Fibroblast of gingiva (primary cell): ENCODE results near the gene FBXO31.
"Not testable (repeated sequence)": the region's sequence is repeated elsewhere in the genome, so short reads cannot be mapped to it uniquely, and the experiment has no call there.

ENCODE experiments used
- DNase-seq: peaks from one replicate; pipeline ENCODE4 v3.0.0-alpha.2; 2011; ENCODE audit warnings: low read depth

The FBXO31 gene

GRCh38 chr16:87362828-87363559 lies 20.6 kb downstream of the FBXO31 start:
- not testable (repeated sequence) for DNase-seq

DNA sequence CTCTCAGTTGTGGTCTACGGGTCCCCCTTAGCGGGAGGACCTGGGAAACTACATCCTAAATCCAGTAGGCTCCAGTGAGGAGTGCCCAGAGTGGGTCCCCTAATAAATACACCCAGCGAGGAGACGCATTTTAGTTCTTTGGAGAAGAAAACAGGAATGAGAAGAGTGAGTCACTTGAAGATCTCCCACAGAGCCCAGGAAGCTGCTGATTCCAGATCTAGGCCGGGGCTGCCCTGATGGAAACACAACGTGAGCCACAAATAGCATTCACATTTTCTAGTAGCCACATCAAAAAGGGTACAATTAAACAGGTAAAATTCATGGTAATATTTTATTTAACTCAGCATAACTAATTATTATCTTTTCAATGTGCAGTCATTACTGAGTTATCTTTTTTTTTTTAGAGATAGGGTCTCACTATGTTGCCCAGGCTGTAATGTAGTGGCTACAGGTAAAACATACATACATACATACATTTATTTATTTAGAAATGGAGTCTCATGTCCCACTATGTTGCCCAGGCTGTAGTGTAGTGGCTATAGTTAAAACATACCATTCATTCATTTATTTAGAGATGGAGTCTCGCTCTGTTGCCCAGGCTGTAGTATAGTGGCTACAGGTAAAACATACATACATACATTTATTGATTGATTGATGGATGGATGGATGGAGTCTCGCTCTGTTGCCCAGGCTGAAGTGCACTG lies 21.5 kb downstream of the FBXO31 start:
- no peak for DNase-seq

GRCh38 chr16:87360862-87361610 lies 22.5 kb downstream of the FBXO31 start:
- DNase-seq: no peak

DNA sequence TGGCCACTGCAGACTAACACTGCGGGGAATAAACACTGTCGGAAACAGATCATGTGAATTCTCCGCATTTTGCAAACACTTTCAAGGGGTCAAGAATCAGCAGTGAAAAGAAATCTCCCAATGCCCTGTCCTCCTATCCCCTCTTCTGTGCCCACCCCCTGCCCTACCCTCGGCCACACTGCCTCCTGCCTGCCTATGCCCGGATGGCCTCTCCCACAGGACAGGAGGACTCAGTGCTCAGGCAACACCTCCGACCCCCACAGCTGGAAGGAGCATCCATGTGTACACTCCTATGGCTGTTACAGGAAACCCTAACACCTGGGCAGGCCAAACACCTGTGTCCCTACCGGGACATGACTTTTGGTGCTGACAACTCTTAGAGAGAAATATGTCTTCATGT lies 24.5 kb downstream of the FBXO31 start:
- no peak for DNase-seq

DNA sequence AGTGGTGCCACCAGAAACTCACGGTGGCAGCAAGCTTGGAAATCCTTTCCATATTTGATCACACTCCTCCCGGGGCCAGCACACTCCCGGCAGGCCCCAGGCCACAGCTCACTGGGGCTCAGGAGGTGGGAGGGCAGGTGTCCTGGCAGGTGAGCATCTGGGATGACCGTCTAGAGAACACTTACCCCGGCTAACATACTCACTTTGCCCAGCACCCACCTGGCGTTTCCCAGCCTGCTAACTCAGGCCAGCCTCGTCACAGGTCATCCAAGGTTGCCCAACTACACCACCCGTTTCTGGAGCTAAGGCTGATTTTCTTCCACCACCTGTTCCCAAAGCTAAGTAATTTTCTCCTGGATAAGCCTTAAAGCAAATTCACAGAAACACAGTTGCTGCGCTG lies 24.9 kb downstream of the FBXO31 start:
- DNase-seq: no peak

GRCh38 chr16:87358250-87358649 lies 25.3 kb downstream of the FBXO31 start:
- DNase-seq: no peak

GRCh38 chr16:87356491-87356853 lies 27.1 kb downstream of the FBXO31 start:
- DNase-seq: no peak

DNA sequence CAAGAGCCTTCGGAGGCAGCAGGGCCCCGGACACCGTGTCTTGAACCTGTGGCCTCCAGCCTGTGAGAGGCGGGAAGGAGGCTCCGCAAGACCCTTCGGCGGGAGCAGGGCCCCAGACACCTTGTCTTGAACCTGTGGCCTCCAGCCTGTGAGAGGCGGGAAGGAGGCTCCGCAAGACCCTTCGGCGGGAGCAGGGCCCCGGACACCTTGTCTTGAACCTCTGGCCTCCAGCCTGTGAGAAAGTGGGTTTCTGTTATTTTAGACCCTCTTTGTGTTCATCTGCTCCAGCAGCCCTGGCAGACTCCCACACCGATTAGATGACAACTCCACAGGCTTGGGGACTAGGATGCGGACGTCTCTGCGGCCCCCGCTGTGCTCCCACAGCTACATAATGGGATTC lies 30.0 kb downstream of the FBXO31 start:
- DNase-seq: no peak

- no peak for DNase-seq
These were observed 30.8 kb downstream of the FBXO31 start for GRCh38 chr16:87352818-87353217.

DNA sequence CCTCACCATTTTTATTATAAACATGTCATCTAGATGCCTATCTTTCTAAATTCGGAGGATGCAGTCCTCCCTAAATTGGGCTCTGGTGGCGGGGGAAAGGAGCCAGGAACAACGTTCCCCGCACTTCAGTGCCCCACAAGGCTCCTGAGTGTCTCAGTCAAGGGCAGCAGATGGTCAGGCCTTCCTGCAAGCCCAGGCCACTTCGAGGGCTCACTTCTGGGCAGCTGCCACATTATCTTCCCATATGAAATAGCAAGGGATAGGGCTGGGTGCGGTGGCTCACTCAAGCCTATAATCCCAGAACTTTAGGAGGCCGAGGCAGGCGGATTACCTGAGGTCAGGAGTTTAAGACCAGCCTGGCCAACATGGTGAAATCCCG lies 32.3 kb downstream of the FBXO31 start:
- DNase-seq: no peak

- DNase-seq: peak; percentile 42
These were observed 32.8 kb downstream of the FBXO31 start for GRCh38 chr16:87350681-87351319.

DNA sequence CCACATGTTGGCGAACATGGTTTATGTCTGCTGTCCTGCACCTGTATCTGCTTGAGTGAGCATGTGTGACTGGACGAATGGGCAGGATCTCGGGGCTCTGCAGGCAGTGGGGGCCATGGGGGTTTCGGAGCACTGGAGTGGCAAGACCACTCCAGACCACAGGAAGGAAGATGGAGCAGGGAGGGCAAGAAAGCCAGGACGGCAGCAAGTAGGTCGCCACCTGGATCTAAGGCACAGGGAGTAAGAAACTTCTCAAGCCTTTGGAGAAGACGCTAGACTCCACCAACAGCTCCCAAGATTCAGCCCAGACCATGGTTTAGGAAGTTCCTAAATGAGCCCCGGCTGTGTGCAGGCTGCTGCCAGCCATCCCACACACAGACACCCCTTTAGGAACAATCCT lies 33.5 kb downstream of the FBXO31 start:
- DNase-seq: no peak

GRCh38 chr16:87348616-87349157 lies 34.9 kb downstream of the FBXO31 start:
- DNase-seq: no peak

DNA sequence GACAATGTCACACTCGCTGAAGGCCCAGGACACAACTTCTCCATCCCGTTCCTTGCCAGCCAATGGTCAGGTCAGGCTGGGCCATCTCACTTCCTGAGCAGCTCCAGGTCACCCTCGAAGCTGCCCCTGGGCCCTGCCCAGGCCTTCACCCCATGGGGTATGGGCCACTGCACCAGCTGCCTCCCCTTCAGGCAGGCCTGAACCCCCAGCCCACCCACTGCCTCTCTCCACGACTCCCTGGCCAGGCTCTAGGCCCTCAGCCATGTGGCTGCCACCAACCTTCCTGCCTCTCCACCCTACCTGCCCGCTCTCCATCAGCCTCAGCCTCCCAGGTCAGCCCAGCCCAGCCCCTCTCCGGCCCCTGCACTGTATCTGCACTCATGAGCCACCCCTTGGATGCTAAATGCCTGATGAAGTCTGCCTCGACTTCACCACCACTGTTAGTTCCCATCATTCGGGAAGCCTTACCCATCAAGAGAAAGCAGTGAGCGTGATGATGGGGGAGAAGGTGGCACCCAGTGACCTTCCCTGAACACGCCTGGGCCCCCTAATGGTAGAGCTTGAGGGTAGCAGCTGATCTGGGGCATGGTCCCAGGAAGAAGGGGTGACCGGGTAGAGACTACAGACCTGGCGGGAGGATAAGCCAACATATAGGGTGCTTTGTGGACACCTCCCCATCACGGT lies 35.5 kb downstream of the FBXO31 start:
- no peak for DNase-seq

- DNase-seq: no peak
These were observed 37.0 kb downstream of the FBXO31 start for GRCh38 chr16:87346517-87347060.

DNA sequence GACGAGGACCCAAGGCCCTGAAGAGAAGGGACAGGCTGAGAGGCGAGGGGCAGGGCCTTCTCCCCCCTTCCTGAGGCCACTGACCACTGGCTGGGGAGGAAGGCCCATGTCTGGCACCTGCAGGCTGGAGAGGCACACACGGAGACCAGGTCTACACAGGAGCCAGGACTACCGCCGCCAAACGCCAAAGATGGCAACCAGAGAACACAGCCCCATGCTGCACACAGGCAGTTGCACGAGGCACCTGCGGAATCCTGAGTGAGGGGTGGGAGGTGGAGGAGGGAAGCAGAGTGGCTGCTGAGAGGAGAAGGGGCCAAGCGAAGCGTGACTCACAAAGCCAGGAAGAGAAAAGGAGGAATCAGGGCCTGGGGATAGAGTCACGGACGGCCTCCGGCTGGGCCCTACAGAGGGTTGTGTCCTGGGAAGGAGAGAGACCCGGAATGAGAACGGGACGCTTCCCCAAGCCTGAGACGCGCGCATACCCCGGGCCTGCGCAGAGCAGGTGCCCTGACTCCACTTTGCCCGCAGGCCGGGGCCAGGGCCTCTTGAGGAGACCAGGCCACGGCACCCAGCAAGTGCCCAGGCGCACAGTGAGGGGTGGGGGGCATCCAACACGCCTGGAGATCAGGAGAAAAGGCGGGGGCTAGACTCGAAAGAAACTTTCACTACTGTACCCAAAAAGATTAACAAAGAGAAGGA lies 37.7 kb downstream of the FBXO31 start:
- DNase-seq: no peak

DNA sequence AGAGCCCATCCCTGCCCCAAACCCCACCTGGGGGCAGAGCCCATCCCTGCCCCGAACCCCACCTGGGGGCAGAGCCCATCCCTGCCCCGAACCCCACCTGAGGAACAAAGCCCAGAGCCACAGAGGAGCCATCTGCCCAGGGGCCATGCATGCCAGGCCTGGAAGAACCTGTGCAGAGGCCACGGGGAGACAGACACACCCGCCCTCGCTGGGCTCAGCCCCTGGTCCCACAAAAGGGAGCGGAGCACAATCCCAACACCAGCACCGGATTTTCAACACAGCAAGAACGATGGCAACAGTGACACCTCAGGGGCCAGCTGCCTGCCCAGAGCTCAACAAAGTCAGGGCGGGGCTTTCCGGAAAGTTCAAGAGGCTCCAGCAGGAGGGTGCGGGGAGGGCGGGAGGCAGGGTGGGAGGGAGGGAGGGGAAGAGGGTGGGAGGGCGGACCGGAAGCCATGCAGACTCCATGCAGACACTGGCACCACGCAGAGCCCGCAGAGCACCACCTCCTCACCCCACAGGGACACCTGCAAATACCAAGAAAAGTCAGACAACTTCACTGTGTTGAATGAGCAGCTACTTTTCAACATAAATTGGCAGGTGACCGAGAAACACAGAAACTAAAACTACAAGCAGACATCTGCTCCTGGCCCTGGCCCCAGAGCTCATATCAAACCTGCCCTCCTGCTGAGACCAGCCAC lies 38.5 kb downstream of the FBXO31 start:
- DNase-seq: no peak

DNA sequence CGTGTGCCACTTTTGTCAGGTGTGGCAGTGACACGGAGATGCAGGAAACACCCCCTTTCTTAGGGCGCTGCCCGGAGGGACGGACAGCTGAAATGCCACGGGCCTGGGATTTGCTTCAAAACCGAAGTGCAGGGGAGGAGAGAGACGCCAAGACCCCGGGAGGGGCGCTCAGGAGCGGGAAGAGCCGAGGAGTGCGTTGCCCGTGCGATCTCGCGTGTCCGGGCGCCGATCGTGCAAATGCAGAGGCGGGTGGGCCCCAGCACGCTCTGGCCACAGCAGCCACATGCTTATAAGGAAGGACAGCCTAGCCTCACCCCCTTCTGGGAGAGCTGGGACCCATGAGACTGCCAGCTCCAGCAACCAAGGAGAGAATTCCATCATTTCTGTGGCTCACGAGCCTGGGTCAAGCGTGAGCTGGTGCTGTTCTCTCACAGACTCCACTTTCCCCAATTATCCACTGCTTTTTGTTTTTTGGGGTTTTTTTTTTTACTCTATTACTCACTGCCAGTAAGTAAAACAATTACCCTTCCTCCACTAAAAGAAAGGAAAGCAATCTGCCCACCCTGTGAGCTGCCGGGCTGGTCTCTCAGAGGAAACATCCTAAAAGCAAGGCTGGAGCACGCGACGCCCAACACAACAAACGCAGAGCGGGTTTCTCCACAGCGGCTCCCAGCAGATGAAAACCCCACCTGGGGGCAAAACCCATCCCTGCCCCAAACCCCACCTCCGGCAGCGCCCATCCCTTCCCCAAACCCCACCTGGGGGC lies 39.2 kb downstream of the FBXO31 start:
- no peak for DNase-seq

DNA sequence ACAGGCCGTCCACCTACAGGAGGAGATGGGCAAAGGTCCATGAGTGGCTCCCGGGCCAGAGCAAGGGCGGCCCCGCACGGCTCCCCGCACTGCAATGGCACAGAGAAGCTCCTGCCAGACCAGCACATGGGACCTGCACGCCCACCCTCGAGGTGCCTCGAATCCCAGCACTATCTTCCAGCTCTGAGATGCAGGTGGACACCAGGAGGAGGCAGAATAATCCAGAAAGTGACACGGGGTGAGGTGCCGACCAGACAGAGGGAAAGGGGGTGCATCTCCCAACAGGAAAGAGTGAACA lies 39.9 kb downstream of the FBXO31 start:
- no peak for DNase-seq
